ENCODE results near the gene TWF2. TPM values are rescaled to one million over a fixed set of nuclear protein-coding genes. Genes with fewer than 3 reads are reported as not detected.
A peak's percentile ranks its signal among the peaks of the same experiment; 100 is the strongest.

TWF2 gene
- polyA plus RNA-seq, 3 donors, result 141 to 199 (median 176) TPM

DNA sequence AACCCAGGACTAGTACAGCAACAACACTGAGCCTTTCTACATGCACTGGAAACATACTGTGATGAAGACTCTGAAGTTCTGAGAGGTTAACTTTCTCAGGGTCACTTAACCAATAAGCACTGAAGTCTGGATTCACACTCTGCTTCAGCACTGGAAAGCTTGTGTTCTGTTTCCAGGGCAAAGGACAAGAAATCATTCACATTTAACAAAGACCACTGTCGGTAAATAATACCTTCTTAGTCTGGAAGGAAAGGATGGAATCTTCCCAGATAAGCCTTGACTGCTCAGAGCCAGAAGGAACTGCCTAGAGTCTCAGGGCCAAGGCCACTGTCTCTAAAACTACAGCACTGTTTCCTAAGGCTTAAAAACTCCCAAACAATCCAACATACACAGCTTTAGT is 44.3 kb upstream of the TWF2 start:
- Histone ChIP-seq H3K27ac (ENCODE audit: low read depth in 1 of 2, low read length in 2 of 2) (no peak overlapping the region), H2AFZ (ENCODE audit: insufficient read depth, low read depth, low read length, poor library complexity, severe bottlenecking) (no peak overlapping the region), H3K4me1 (ENCODE audit: control insufficient read depth in 1 of 2, insufficient read depth in 2 of 2, low read length in 2 of 2) (peaks cover 13 to 22% of the 10 kb centered on the region in 2 donors), H3K9ac (ENCODE audit: insufficient read depth, low read length, poor library complexity, severe bottlenecking) (no peak overlapping the region), H3K79me2 (ENCODE audit: insufficient read depth, low read length) (peaks cover 29% of the 10 kb centered on the region), H3K27me3 (ENCODE audit: control insufficient read depth in 2 of 2, insufficient read depth in 2 of 2, low read length in 2 of 2) (no peaks in the 10 kb centered on the region), H3K4me2 (replicated peaks; ENCODE audit: extremely low read depth, low read length, poor library complexity, severe bottlenecking) (no peak overlapping the region), H4K20me1 (ENCODE audit: insufficient read depth, low read length) (no peaks in the 10 kb centered on the region), H3K4me3 (replicated peaks in 1 of 3; ENCODE audit: low read depth in 2 of 3, low read length in 3 of 3) (no peak overlapping the region), H3K9me3 (replicated peaks in 1 of 2; ENCODE audit: control insufficient read depth in 1 of 2, insufficient read depth in 1 of 2, low read length in 2 of 2) (no peaks in the 10 kb centered on the region), H3K36me3 (replicated peaks in 1 of 2; ENCODE audit: control insufficient read depth in 1 of 2, insufficient read depth in 2 of 2, low read length in 2 of 2) (no peaks in the 10 kb centered on the region)
- Mint-ChIP-seq H3K4me3 (no peak overlapping the region), H3K27ac (no peak overlapping the region), H3K27me3 (ENCODE audit: low read depth in 3 of 3) (peaks cover 0 to 5% (median 0%) of the 10 kb centered on the region in 3 donors), H3K36me3 (peaks cover 3 to 4% of the 10 kb centered on the region in 2 donors), H3K9me3 (no peaks in the 10 kb centered on the region), H3K4me1 (peaks cover 21% of the 10 kb centered on the region)
- no peak for DNase-seq
- WGBS (ENCODE audit: insufficient coverage), result 100% methylated on average over 1 of the region's 1 CpG
- intact Hi-C loops (cut with micrococcal nuclease), result loop anchor here in 1 of 2 donors (10.0 kb wide), 1 partner anchor 121 kb away; no protein-coding TSS in a partner anchor
- no peak for TF ChIP-seq CTCF (IDR thresholded peaks at IDR 0.05)

DNA sequence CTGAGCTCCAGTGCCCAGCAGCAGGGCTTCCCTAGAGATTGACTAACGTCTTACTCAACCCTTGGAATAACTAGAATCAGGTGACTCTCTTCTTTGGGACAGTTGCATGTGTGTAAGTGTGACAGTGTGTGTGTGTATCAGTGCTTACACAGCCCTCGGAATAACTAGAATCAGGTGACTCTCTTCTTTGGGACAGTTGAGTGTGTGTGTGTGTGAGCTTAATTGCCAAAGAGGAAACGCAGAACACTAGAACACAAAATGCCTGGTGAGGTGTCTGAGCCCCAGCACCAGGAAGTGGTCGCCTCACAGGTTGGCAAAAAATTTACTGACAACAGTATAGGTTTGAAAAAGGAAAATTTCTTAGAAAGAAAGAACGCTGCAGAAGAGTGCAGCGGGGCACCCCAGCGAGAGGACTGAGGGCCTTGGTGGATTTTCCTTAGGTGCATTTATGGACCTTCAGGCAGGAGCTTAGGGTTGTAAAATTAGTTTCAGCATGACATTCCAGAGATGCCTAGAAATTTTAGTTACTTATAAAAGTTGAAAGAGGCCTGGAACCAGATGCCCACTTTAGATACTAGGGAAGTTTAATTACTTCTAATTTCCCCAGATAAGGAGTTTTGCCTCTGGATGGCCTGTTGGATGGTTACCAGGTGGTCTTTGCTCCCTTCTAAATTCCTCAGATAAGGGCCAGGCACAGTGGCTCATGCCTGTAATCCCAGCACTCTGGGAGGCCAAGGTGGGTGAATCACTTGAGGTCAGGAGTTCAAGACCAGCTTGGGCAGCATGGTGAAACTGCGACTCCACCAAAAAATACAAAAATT is 43.2 kb upstream of the TWF2 start:
- H3K27me3 Mint-ChIP-seq (ENCODE audit: low read depth in 3 of 3), result peaks cover 0 to 5% (median 0%) of the 10 kb centered on the region in 3 donors
- H4K20me1 ChIP-seq (ENCODE audit: insufficient read depth, low read length), result peaks cover 5% of the 10 kb centered on the region
- no peaks in the 10 kb centered on the region for H3K27me3 ChIP-seq (ENCODE audit: control insufficient read depth in 2 of 2, insufficient read depth in 2 of 2, low read length in 2 of 2)
- no peak overlapping the region for H3K4me2 ChIP-seq (replicated peaks; ENCODE audit: extremely low read depth, low read length, poor library complexity, severe bottlenecking)
- no peak overlapping the region for H3K4me3 Mint-ChIP-seq
- peaks cover 14 to 24% of the 10 kb centered on the region in 2 donors for H3K4me1 ChIP-seq (ENCODE audit: control insufficient read depth in 1 of 2, insufficient read depth in 2 of 2, low read length in 2 of 2)
- peak in 1 of 3 donors; percentile 31 for DNase-seq
- H3K36me3 Mint-ChIP-seq, result peaks cover 3 to 4% of the 10 kb centered on the region in 2 donors
- peaks cover 25% of the 10 kb centered on the region for H3K4me1 Mint-ChIP-seq
- H3K36me3 ChIP-seq (replicated peaks in 1 of 2; ENCODE audit: control insufficient read depth in 1 of 2, insufficient read depth in 2 of 2, low read length in 2 of 2), result no peaks in the 10 kb centered on the region
- TF ChIP-seq CTCF (IDR thresholded peaks at IDR 0.05), result no peak
- H3K27ac ChIP-seq (ENCODE audit: low read depth in 1 of 2, low read length in 2 of 2), result no peak overlapping the region
- H3K9me3 Mint-ChIP-seq, result no peaks in the 10 kb centered on the region
- no peaks in the 10 kb centered on the region for H3K9me3 ChIP-seq (replicated peaks in 1 of 2; ENCODE audit: control insufficient read depth in 1 of 2, insufficient read depth in 1 of 2, low read length in 2 of 2)
- H3K27ac Mint-ChIP-seq, result peak overlapping the region in 2 of 7 donors; percentile 50 to 89
- H2AFZ ChIP-seq (ENCODE audit: insufficient read depth, low read depth, low read length, poor library complexity, severe bottlenecking), result no peak overlapping the region
- 17% methylated on average over 7 of the region's 8 CpGs for WGBS (ENCODE audit: insufficient coverage)
- no peak overlapping the region for H3K9ac ChIP-seq (ENCODE audit: insufficient read depth, low read length, poor library complexity, severe bottlenecking)
- peaks cover 32% of the 10 kb centered on the region for H3K79me2 ChIP-seq (ENCODE audit: insufficient read depth, low read length)
- no peak overlapping the region for H3K4me3 ChIP-seq (replicated peaks in 1 of 3; ENCODE audit: low read depth in 2 of 3, low read length in 3 of 3)
- intact Hi-C loops (cut with micrococcal nuclease), result loop anchor here in 1 of 2 donors (10.0 kb wide), 1 partner anchor 123 kb away; no protein-coding TSS in a partner anchor

All from CD14-positive monocyte (primary cell).